OCI-LY7 (cell line): ENCODE results near the gene POLR2M.

Source experiments
- CTCF ChIP-seq: fragments of 200-600 bp; sonication (generic); conservative IDR thresholded peaks from 2 replicates; pipeline ENCODE4 v1.5.1; 2014; ENCODE audit warnings: mild to moderate bottlenecking, antibody characterized with exemption, low read length, moderate library complexity, mixed read lengths
- EZH2phosphoT487 ChIP-seq: fragments of 200-600 bp; sonication (generic); IDR thresholded peaks from 2 replicates; pipeline ENCODE4 v1.6.1; 2018; ENCODE audit warnings: low read depth, borderline replicate concordance, mild to moderate bottlenecking, mixed run types, antibody characterized with exemption, low read length, moderate library complexity, mixed read lengths

DNA sequence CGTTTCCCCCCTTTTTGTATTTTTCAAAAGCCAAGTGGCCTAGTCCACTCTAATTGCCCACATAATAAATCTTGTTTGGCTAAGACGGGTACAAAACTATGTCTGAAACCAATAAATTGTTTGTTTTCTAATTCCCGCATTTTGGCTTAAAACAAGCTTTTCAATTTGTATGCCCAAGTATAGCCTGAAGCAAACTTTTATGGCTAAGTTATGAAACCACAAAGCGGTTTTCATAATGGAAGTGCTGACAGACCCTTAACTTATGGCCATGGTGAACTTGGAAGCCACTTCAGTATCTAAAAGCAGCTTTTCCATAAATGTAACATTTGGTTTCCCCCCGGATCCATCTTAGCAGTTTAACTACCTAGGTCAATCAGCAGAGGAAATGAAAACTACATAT lies 29.9 kb upstream of the POLR2M start:
- TF ChIP-seq CTCF (no peak), EZH2phosphoT487 (no peak)
